HepG2 (cell line): ENCODE data around the gene PRIMPOL. TPM values are rescaled to one million over a fixed set of nuclear protein-coding genes. Genes with fewer than 3 reads are reported as not detected.

ENCODE experiments used
- HNF4G ChIP-seq, 2 experiments: sonication (generic) in 1 of 2; formaldehyde crosslinking in 1 of 2; IDR thresholded peaks; 2 replicates each; pipeline versions ENCODE4 v1.4.0 to v1.6.1; 2011 to 2020; ENCODE audit warnings: borderline replicate concordance in 2 of 2, low read depth in 2 of 2, mild to moderate bottlenecking in 2 of 2, low read length in 1 of 2, missing genetic modification reagents in 1 of 2, moderate library complexity in 1 of 2
- KLF9 ChIP-seq: IDR thresholded peaks from 2 replicates; pipeline ENCODE4 v1.6.1; 2016; ENCODE audit warnings: low read depth
- KMT2A ChIP-seq: sonication (generic); formaldehyde crosslinking; IDR thresholded peaks from 2 replicates; pipeline ENCODE4 v1.4.0; 2020; ENCODE audit warnings: missing genetic modification reagents
- MXD4 ChIP-seq: IDR thresholded peaks from 2 replicates; pipeline ENCODE4 v1.6.1; 2016; ENCODE audit warnings: mild to moderate bottlenecking, missing biosample characterization, missing genetic modification reagents
- SRY ChIP-seq: sonication (generic); formaldehyde crosslinking; IDR thresholded peaks from 2 replicates; pipeline ENCODE4 v1.8.0; 2022; ENCODE audit warnings: mild to moderate bottlenecking, missing genetic modification reagents
- STAG1 ChIP-seq: sonication (generic); formaldehyde crosslinking; IDR thresholded peaks from 2 replicates; pipeline ENCODE4 v1.4.0; 2020; ENCODE audit warnings: missing genetic modification reagents
- TBL1XR1 ChIP-seq: fragments of 150-350 bp; IDR thresholded peaks from 2 replicates; pipeline ENCODE4 v1.6.1; 2014; ENCODE audit warnings: borderline replicate concordance, low read length; ENCODE audit not compliant: partially characterized antibody
- XBP1 ChIP-seq: sonication (generic); formaldehyde crosslinking; IDR thresholded peaks from 2 replicates; pipeline ENCODE4 v1.5.0; 2020; ENCODE audit warnings: missing genetic modification reagents
- YEATS2 ChIP-seq: sonication (generic); formaldehyde crosslinking; IDR thresholded peaks from 2 replicates; pipeline ENCODE4 v1.4.0; 2020; ENCODE audit warnings: missing genetic modification reagents, borderline replicate concordance
- ZNF101 ChIP-seq: sonication (generic); formaldehyde crosslinking; IDR thresholded peaks from 2 replicates; pipeline ENCODE4 v1.4.0; 2020; ENCODE audit warnings: mild to moderate bottlenecking, low read depth, missing genetic modification reagents, borderline replicate concordance
- ZNF225 ChIP-seq: sonication (generic); formaldehyde crosslinking; IDR thresholded peaks from 2 replicates; pipeline ENCODE4 v1.4.0; 2020; ENCODE audit warnings: mild to moderate bottlenecking, missing genetic modification reagents
- ZNF296 ChIP-seq: sonication (generic); formaldehyde crosslinking; conservative IDR thresholded peaks from 2 replicates; pipeline ENCODE4 v1.5.0; 2020; ENCODE audit warnings: mild to moderate bottlenecking, missing genetic modification reagents
- ZNF563 ChIP-seq: sonication (generic); formaldehyde crosslinking; IDR thresholded peaks from 2 replicates; pipeline ENCODE4 v1.8.0; 2022; ENCODE audit warnings: mild to moderate bottlenecking, moderate library complexity, missing genetic modification reagents
- ZNF598 ChIP-seq: sonication (generic); formaldehyde crosslinking; IDR thresholded peaks from 2 replicates; pipeline ENCODE4 v1.5.1; 2020; ENCODE audit warnings: mild to moderate bottlenecking, missing genetic modification reagents, borderline replicate concordance
- ZNF777 ChIP-seq: sonication (generic); formaldehyde crosslinking; IDR thresholded peaks from 2 replicates; pipeline ENCODE4 v1.4.0; 2020; ENCODE audit warnings: missing genetic modification reagents
- ZSCAN31 ChIP-seq: sonication (generic); formaldehyde crosslinking; IDR thresholded peaks from 2 replicates; pipeline ENCODE4 v1.5.0; 2020; ENCODE audit warnings: low read depth, mild to moderate bottlenecking, missing genetic modification reagents
- polyA plus RNA-seq, 8 experiments: library from polyadenylated mRNA; depleted of rRNA in 3 of 8; stranded (reverse) in 7 of 8; unstranded in 1 of 8; fragments of >200 nt; fragmentation: Illumina TruSeq in 4 of 8; extraction: Trizol in 4 of 8; gene quantifications; 2 replicates each; pipeline versions ENCODE4 v1.2.1 to v1.2.3, GENCODE V29; 2011 to 2016; ENCODE audit warnings: low read depth in 4 of 8, missing spikeins in 1 of 8, mixed read lengths in 1 of 8; ENCODE audit not compliant: insufficient read depth in 1 of 8
- total RNA-seq, 5 experiments: library from RNA; depleted of rRNA; stranded (reverse); fragments of >200 nt; fragmentation: Illumina TruSeq; extraction: Trizol; gene quantifications; 2 replicates each; pipeline ENCODE4 v1.2.3, GENCODE V29; 2016; ENCODE audit warnings: low read depth in 1 of 5
- TF ChIP-seq, protein P1 (sequence below): sonication (generic); formaldehyde crosslinking; IDR thresholded peaks from 2 replicates; pipeline ENCODE4 v1.4.0; 2020; ENCODE audit warnings: missing genetic modification reagents, low read depth, mild to moderate bottlenecking, borderline replicate concordance
- TF ChIP-seq, protein P2 (sequence below): sonication (generic); formaldehyde crosslinking; IDR thresholded peaks from 2 replicates; pipeline ENCODE4 v1.5.1; 2020; ENCODE audit warnings: missing genetic modification reagents, mild to moderate bottlenecking, borderline replicate concordance
- TF ChIP-seq, protein P3 (sequence below): sonication (generic); formaldehyde crosslinking; IDR thresholded peaks from 2 replicates; pipeline ENCODE4 v1.4.0; 2020; ENCODE audit warnings: missing genetic modification reagents
- TF ChIP-seq, protein P4 (sequence below): IDR thresholded peaks from 2 replicates; pipeline ENCODE4 v1.6.1; 2012; ENCODE audit warnings: inconsistent platforms
- TF ChIP-seq, protein P5 (sequence below): sonication (generic); formaldehyde crosslinking; IDR thresholded peaks from 2 replicates; pipeline ENCODE4 v1.4.0; 2020; ENCODE audit warnings: mild to moderate bottlenecking, missing genetic modification reagents

Gene PRIMPOL
- total and polyA plus RNA-seq, 2 of the 13 experiments (the other 11 are each of a cell fraction or from before 2014, with no cell fraction given): 7.3 to 11.0 TPM

DNA sequence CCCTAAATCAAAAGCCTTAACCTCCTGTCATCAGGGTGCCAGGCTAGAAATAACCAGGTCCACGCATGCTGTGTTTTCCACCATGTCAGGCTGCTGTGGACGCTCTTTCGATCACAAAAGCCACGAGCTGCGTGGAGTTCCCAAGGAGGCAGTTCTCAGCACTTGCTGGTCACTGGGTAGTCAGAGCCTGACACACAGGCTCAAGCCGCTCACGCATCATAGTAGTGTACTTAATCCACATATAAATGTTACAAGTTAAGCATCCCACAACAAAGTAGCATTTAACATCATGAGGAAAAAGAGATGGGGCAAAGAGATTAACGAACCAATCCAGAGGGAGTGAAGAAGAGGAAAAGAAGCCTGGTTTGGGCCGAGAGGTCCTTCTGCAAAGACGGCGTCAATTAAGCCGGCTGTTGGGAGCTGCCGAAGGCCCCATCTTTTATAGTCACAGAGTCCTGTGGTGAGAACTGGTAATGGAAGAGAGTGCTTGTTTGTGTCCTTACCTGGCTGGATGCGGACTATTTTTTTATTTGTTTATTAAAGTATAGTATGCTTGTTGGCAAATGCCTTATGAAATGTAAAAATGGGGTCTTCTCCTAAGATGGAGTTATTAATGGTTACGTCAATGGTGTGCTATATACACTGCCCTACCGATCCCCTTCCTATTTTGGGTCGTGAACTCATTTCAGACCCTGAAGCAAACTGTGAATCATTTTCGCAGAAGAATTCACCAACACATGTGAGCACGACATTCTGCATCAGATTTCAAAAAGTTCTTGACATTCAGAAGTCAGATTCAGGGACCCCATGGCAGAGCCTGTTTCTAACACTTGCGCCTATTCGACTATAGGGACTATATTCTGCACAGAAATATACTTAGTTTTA is 675 bp downstream of the PRIMPOL start (continued):
- TF ChIP-seq, protein P1, sequence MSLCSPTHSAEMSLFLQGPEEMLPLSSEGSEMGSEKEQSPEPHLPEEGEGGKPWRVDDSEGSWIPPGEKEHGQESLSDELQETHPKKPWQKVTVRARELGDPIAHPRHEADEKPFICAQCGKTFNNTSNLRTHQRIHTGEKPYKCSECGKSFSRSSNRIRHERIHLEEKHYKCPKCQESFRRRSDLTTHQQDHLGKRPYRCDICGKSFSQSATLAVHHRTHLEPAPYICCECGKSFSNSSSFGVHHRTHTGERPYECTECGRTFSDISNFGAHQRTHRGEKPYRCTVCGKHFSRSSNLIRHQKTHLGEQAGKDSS: peak; percentile 62; the same call in 1 of the 2 replicates
- TF ChIP-seq, protein P2, sequence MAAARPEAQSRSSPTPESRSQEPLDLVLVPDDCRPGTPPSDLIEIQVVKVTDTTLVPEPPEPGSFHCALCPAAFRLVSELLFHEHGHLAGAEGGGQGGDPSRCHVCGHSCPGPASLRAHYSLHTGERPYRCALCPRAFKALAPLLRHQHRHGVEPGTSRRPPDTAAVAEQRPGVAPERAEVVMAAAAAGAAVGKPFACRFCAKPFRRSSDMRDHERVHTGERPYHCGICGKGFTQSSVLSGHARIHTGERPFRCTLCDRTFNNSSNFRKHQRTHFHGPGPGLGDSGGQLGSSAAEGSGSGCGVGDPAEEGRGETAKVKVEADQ (CRISPR knock-in tag): no peak
- 0 out of 2 replicates have a peak, but pooled peaks have one; percentile 19 for TF ChIP-seq SRY (CRISPR knock-in tag)
- peak; percentile 1 for TF ChIP-seq TBL1XR1
- no peak for TF ChIP-seq STAG1 (CRISPR knock-in tag)
- TF ChIP-seq ZNF296 (CRISPR knock-in tag): 0 out of 2 replicates have a peak, but pooled peaks have one; percentile 40
- 0 out of 2 replicates have a peak, but pooled peaks have one; percentile 58 for TF ChIP-seq XBP1 (CRISPR knock-in tag)
- TF ChIP-seq KLF9: 0 out of 2 replicates have a peak, but pooled peaks have one; percentile 20
- TF ChIP-seq KMT2A (CRISPR knock-in tag): 0 out of 2 replicates have a peak, but pooled peaks have one; percentile 11
- 0 out of 2 replicates have a peak, but pooled peaks have one; percentile 69 for TF ChIP-seq ZNF598 (CRISPR knock-in tag)
- TF ChIP-seq ZNF563 (CRISPR knock-in tag): 0 out of 2 replicates have a peak, but pooled peaks have one; percentile 15
- TF ChIP-seq, protein P3, sequence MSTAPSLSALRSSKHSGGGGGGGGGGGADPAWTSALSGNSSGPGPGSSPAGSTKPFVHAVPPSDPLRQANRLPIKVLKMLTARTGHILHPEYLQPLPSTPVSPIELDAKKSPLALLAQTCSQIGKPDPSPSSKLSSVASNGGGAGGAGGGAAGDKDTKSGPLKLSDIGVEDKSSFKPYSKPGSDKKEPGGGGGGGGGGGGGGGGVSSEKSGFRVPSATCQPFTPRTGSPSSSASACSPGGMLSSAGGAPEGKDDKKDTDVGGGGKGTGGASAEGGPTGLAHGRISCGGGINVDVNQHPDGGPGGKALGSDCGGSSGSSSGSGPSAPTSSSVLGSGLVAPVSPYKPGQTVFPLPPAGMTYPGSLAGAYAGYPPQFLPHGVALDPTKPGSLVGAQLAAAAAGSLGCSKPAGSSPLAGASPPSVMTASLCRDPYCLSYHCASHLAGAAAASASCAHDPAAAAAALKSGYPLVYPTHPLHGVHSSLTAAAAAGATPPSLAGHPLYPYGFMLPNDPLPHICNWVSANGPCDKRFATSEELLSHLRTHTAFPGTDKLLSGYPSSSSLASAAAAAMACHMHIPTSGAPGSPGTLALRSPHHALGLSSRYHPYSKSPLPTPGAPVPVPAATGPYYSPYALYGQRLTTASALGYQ (CRISPR knock-in tag): no peak
- TF ChIP-seq, protein P4, sequence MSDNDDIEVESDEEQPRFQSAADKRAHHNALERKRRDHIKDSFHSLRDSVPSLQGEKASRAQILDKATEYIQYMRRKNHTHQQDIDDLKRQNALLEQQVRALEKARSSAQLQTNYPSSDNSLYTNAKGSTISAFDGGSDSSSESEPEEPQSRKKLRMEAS: peak; percentile 12; the same call in 1 of the 2 replicates
- TF ChIP-seq ZSCAN31 (CRISPR knock-in tag): no peak
- TF ChIP-seq ZNF101: no peak
- TF ChIP-seq, protein P5, sequence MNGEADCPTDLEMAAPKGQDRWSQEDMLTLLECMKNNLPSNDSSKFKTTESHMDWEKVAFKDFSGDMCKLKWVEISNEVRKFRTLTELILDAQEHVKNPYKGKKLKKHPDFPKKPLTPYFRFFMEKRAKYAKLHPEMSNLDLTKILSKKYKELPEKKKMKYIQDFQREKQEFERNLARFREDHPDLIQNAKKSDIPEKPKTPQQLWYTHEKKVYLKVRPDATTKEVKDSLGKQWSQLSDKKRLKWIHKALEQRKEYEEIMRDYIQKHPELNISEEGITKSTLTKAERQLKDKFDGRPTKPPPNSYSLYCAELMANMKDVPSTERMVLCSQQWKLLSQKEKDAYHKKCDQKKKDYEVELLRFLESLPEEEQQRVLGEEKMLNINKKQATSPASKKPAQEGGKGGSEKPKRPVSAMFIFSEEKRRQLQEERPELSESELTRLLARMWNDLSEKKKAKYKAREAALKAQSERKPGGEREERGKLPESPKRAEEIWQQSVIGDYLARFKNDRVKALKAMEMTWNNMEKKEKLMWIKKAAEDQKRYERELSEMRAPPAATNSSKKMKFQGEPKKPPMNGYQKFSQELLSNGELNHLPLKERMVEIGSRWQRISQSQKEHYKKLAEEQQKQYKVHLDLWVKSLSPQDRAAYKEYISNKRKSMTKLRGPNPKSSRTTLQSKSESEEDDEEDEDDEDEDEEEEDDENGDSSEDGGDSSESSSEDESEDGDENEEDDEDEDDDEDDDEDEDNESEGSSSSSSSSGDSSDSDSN (CRISPR knock-in tag): 0 out of 2 replicates have a peak, but pooled peaks have one; percentile 5
- TF ChIP-seq ZNF225: peak; percentile 21; the same call in 1 of the 2 replicates
- TF ChIP-seq YEATS2 (CRISPR knock-in tag): 0 out of 2 replicates have a peak, but pooled peaks have one; percentile 8
- TF ChIP-seq MXD4: no peak
- TF ChIP-seq HNF4G (IDR thresholded peaks at IDR 0.05; ENCODE audit: borderline replicate concordance, low read depth, low read length): no peak
- TF ChIP-seq HNF4G (CRISPR knock-in tag; IDR thresholded peaks at IDR 0.05; ENCODE audit: borderline replicate concordance, low read depth): no peak
- TF ChIP-seq ZNF777 (CRISPR knock-in tag): 0 out of 2 replicates have a peak, but pooled peaks have one; percentile 6
